Measurements from ENCODE around the gene PHACTR1.

Gene PHACTR1

GRCh38 chr6:12823847-12824246 is 107.3 kb downstream of the PHACTR1 start:
- TF ChIP-seq CTCF (IDR thresholded peaks at IDR 0.05; ENCODE audit: low read depth, low read length, missing control alignments): no peak
- no peak for DNase-seq (ENCODE audit: extremely low read depth, low read depth)
- no peak overlapping the region for H3K4me3 ChIP-seq (replicated peaks; ENCODE audit: low read depth, low read length)

- TF ChIP-seq CTCF (IDR thresholded peaks at IDR 0.05; ENCODE audit: low read depth, low read length, missing control alignments): no peak
- no peak overlapping the region for H3K4me3 ChIP-seq (replicated peaks; ENCODE audit: low read depth, low read length)
- no peak for DNase-seq (ENCODE audit: extremely low read depth, low read depth)
Observed at GRCh38 chr6:12826584-12826983, 110.0 kb downstream of the PHACTR1 start.

GRCh38 chr6:12827921-12828320 is 111.4 kb downstream of the PHACTR1 start:
- DNase-seq (ENCODE audit: extremely low read depth, low read depth): no peak
- no peak for TF ChIP-seq CTCF (IDR thresholded peaks at IDR 0.05; ENCODE audit: low read depth, low read length, missing control alignments)
- H3K4me3 ChIP-seq (replicated peaks; ENCODE audit: low read depth, low read length): no peak overlapping the region

DNA sequence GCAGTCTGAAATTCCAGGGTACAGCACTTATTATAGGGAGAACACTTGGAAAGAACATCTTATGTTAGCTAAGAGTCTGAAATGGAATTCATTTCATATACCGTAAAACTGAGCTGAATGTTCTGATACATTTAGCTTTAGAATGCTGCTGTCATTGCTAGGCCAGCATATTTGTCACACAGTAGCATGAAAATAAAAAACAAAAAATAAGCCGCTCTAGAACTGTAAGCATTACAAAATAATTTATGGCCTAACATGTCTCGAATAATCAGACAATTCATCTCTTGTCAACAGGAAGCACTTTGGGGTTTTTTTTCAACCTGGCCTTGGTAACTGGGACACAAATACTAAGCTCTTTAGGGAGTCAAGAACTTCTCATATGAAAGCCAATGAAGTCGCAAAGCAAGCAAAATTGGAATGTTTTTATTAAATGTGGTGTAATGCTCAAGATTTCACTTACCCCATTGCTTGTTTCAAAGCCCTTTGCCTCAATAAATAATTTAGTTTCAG is 115.7 kb downstream of the PHACTR1 start:
- no peak for DNase-seq (ENCODE audit: extremely low read depth, low read depth)
- no peak overlapping the region for H3K4me3 ChIP-seq (replicated peaks; ENCODE audit: low read depth, low read length)
- no peak for TF ChIP-seq CTCF (IDR thresholded peaks at IDR 0.05; ENCODE audit: low read depth, low read length, missing control alignments)

DNA sequence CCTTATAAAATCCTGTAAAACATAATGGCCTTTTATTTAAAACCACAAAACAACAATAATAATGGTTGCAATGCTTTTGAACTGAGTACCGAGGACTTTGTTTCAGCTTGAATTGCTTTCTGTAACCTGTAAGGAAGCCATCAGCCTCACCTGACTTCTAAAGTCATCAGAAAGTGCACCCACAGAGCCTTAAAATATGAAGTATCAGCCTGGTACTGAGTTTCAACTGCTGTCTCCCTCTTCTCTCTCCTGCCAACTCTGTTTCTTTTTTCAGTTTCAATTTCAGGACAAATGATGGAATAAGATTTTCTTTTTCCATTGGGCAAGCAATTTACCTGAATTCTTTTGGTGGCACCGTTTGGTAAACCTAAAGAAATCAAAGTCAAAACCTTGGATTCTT is 119.4 kb downstream of the PHACTR1 start:
- TF ChIP-seq CTCF (IDR thresholded peaks at IDR 0.05; ENCODE audit: low read depth, low read length, missing control alignments): no peak
- DNase-seq (ENCODE audit: extremely low read depth, low read depth): no peak
- H3K4me3 ChIP-seq (replicated peaks; ENCODE audit: low read depth, low read length): no peak overlapping the region

GRCh38 chr6:12841619-12842018 is 125.1 kb downstream of the PHACTR1 start:
- no peak overlapping the region for H3K4me3 ChIP-seq (replicated peaks; ENCODE audit: low read depth, low read length)
- no peak for DNase-seq (ENCODE audit: extremely low read depth, low read depth)
- TF ChIP-seq CTCF (IDR thresholded peaks at IDR 0.05; ENCODE audit: low read depth, low read length, missing control alignments): no peak

- no peak overlapping the region for H3K4me3 ChIP-seq (replicated peaks; ENCODE audit: low read depth, low read length)
- TF ChIP-seq CTCF (IDR thresholded peaks at IDR 0.05; ENCODE audit: low read depth, low read length, missing control alignments): no peak
- no peak for DNase-seq (ENCODE audit: extremely low read depth, low read depth)
Observed at GRCh38 chr6:12842114-12842513, 125.5 kb downstream of the PHACTR1 start.
